GM13977 (cell line): Measurements from ENCODE around the gene HFM1.
"Not testable (repeated sequence)": the region's sequence is repeated elsewhere in the genome, so short reads cannot be mapped to it uniquely, and the experiment has no call there.

ENCODE experiments used
- DNase-seq: peaks from one replicate; pipeline ENCODE4 v3.0.0; 2012; ENCODE audit warnings: low spot score
- CTCF ChIP-seq: IDR thresholded peaks from 2 replicates; pipeline ENCODE4 v1.5.1; 2012; ENCODE audit warnings: mild to moderate bottlenecking, control low read depth; ENCODE audit not compliant: insufficient read depth; ENCODE audit errors: extremely low read depth, missing control alignments
- in situ Hi-C: fragments of 300-500 bp; cut with MboI; formaldehyde crosslinking; loops from one replicate; pipeline ENCODE4 v1.12.0; 2022; ENCODE audit warnings: low sequenced_read_pairs, low pct_unique_long_range_greater_than_20kb, mixed read lengths, inconsistent platforms; ENCODE audit not compliant: unreplicated experiment

HFM1 gene

GRCh38 chr1:91428182-91428798, 23.7 kb upstream of the HFM1 start:
- TF ChIP-seq CTCF, result no peak
- DNase-seq, result no peak
- in situ Hi-C loops, result no loop called here

GRCh38 chr1:91427741-91428140, 23.1 kb upstream of the HFM1 start:
- no peak for DNase-seq
- TF ChIP-seq CTCF, result no peak
- in situ Hi-C loops, result no loop called here

GRCh38 chr1:91422523-91422922, 17.9 kb upstream of the HFM1 start:
- in situ Hi-C loops, result not testable (repeated sequence)

GRCh38 chr1:91412371-91412770, 7.7 kb upstream of the HFM1 start:
- in situ Hi-C loops, result no loop called here
- no peak for DNase-seq
- TF ChIP-seq CTCF, result no peak

More at GRCh38 chr1:91422523-91422922, 17.9 kb upstream of the HFM1 start:
- not testable (repeated sequence) for DNase-seq

- in situ Hi-C loops, result no loop called here
- no peak for TF ChIP-seq CTCF
- DNase-seq, result no peak
Measured at GRCh38 chr1:91406773-91407389, 2.2 kb upstream of the HFM1 start.

- DNase-seq, result peak; percentile 25
- in situ Hi-C loops, result no loop called here
- peak; percentile 42 for TF ChIP-seq CTCF
Measured at GRCh38 chr1:91402023-91402422, 2.6 kb downstream of the HFM1 start.

- in situ Hi-C loops, result no loop called here
Measured at GRCh38 chr1:91400133-91400725, 4.4 kb downstream of the HFM1 start.

More at GRCh38 chr1:91400133-91400725, 4.4 kb downstream of the HFM1 start:
- DNase-seq, result no peak
- no peak for TF ChIP-seq CTCF
